Peyer's patch (tissue), 4 donors: ENCODE measurements around the gene SAGE1.

Experiments
- POLR2A ChIP-seq, 2 donors: fragments of 450-650 bp; IDR thresholded peaks; one replicate each; pipeline ENCODE4 v1.5.1; 2017; ENCODE audit warnings: antibody characterized with exemption in 2 of 2, mild to moderate bottlenecking in 2 of 2, moderate library complexity in 2 of 2
- TF ChIP-seq, protein P1 (sequence below), 6 experiments: fragments of 450-650 bp in 4 of 6; fragments of 200-600 bp in 2 of 6; sonication (generic) in 1 of 6; IDR thresholded peaks; one replicate each; pipeline ENCODE4 v1.5.1; 2017 to 2019; ENCODE audit warnings: antibody characterized with exemption in 6 of 6, mild to moderate bottlenecking in 3 of 6, moderate library complexity in 1 of 6

DNA sequence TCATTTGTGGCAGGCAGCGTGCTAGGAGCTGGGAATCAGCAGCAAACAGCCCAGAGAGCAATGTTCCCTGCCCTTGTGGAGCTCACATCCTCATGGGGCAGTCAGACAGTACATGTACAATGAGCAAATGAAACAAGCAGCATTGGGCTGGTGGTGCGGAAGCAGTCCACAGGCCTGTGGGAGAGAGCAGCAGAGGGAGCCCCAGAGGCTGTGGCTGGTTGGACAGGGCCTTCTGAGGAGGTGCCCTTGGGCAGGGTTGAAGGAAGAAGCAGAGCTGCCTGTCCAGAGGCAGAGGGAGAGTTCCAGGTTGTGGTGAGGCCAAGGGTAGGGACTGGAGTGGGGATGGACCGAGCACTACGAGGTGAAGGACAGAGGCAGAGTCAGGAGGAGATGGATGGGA is 57.8 kb downstream of the SAGE1 start:
- TF ChIP-seq, protein P1, sequence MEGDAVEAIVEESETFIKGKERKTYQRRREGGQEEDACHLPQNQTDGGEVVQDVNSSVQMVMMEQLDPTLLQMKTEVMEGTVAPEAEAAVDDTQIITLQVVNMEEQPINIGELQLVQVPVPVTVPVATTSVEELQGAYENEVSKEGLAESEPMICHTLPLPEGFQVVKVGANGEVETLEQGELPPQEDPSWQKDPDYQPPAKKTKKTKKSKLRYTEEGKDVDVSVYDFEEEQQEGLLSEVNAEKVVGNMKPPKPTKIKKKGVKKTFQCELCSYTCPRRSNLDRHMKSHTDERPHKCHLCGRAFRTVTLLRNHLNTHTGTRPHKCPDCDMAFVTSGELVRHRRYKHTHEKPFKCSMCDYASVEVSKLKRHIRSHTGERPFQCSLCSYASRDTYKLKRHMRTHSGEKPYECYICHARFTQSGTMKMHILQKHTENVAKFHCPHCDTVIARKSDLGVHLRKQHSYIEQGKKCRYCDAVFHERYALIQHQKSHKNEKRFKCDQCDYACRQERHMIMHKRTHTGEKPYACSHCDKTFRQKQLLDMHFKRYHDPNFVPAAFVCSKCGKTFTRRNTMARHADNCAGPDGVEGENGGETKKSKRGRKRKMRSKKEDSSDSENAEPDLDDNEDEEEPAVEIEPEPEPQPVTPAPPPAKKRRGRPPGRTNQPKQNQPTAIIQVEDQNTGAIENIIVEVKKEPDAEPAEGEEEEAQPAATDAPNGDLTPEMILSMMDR (IDR thresholded peaks at IDR 0.05), result no peak
- TF ChIP-seq POLR2A (IDR thresholded peaks at IDR 0.05), result no peak
